ENCODE measurements around the gene LRRTM4.

DNA sequence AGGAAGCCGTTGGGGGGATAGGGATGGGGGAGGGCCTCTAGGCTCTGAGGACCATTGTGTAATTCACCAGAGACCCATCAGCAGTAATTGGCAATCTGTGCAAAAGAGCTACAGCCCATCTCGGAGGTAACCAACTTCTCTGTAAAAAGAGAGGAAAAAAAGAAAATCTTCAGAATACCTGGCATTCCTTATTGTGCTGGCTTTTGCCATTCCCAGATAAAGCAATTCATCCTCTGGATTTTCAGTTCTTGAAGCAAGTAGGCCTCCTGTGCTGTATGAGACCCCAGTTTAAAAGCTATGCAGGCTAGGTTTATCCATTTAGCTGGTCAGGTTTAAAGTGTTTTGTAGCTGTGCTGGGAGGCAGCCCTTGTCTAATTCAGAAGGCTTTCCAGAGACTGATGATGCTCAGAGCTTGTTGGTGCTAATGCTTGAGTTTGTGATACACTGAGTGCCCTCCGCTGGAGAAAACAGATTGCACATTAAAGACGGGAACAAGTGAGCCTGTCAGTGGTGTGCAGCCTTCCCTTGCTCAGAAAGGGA, at the start of gene LRRTM4:
- TF ChIP-seq CTCF (IDR thresholded peaks at IDR 0.05) (no peak), POLR2A (IDR thresholded peaks at IDR 0.05) (no peak), POLR2AphosphoS5 (IDR thresholded peaks at IDR 0.05; ENCODE audit: insufficient read depth in 1 of 2, low read depth in 1 of 2) (no peak)

All from vagina (tissue), 2 donors.